ENCODE data around the gene ARHGEF26.

Gene ARHGEF26

GRCh38 chr3:154101250-154101649, 19.9 kb upstream of the ARHGEF26 start:
- no peak for DNase-seq
- no peaks in the 10 kb centered on the region for H3K4me1 Mint-ChIP-seq (ENCODE audit: low read depth)
- H3K36me3 Mint-ChIP-seq (ENCODE audit: low read depth) = no peaks in the 10 kb centered on the region
- H3K9me3 Mint-ChIP-seq = no peaks in the 10 kb centered on the region
- H3K27ac Mint-ChIP-seq = no peak overlapping the region
- peaks cover 2% of the 10 kb centered on the region for H3K27me3 Mint-ChIP-seq
- H3K4me3 Mint-ChIP-seq = no peak overlapping the region

GRCh38 chr3:154102225-154102624, 19.0 kb upstream of the ARHGEF26 start:
- H3K27ac Mint-ChIP-seq = no peak overlapping the region

GRCh38 chr3:154105218-154105975, 15.8 kb upstream of the ARHGEF26 start:
- Mint-ChIP-seq H3K4me3 (no peak overlapping the region), H3K27ac (no peak overlapping the region), H3K27me3 (peaks cover 2% of the 10 kb centered on the region), H3K4me1 (ENCODE audit: low read depth) (no peaks in the 10 kb centered on the region), H3K36me3 (ENCODE audit: low read depth) (no peaks in the 10 kb centered on the region), H3K9me3 (no peaks in the 10 kb centered on the region)
- no peak for DNase-seq

More at GRCh38 chr3:154102225-154102624, 19.0 kb upstream of the ARHGEF26 start:
- Mint-ChIP-seq H3K4me3 (no peak overlapping the region), H3K4me1 (ENCODE audit: low read depth) (no peaks in the 10 kb centered on the region), H3K9me3 (no peaks in the 10 kb centered on the region), H3K36me3 (ENCODE audit: low read depth) (no peaks in the 10 kb centered on the region), H3K27me3 (peaks cover 2% of the 10 kb centered on the region)
- DNase-seq = no peak

- no peaks in the 10 kb centered on the region for H3K36me3 Mint-ChIP-seq (ENCODE audit: low read depth)
- H3K27ac Mint-ChIP-seq = no peak overlapping the region
- DNase-seq = no peak
- no peak overlapping the region for H3K4me3 Mint-ChIP-seq
- no peaks in the 10 kb centered on the region for H3K9me3 Mint-ChIP-seq
- no peaks in the 10 kb centered on the region for H3K4me1 Mint-ChIP-seq (ENCODE audit: low read depth)
- H3K27me3 Mint-ChIP-seq = peaks cover 18% of the 10 kb centered on the region
These were observed 9.7 kb upstream of the ARHGEF26 start for GRCh38 chr3:154111365-154111935.

GRCh38 chr3:154112146-154112852, 8.9 kb upstream of the ARHGEF26 start:
- no peaks in the 10 kb centered on the region for H3K36me3 Mint-ChIP-seq (ENCODE audit: low read depth)
- H3K27ac Mint-ChIP-seq = no peak overlapping the region
- no peaks in the 10 kb centered on the region for H3K4me1 Mint-ChIP-seq (ENCODE audit: low read depth)
- H3K9me3 Mint-ChIP-seq = no peaks in the 10 kb centered on the region
- DNase-seq = no peak
- no peak overlapping the region for H3K4me3 Mint-ChIP-seq
- H3K27me3 Mint-ChIP-seq = peaks cover 24% of the 10 kb centered on the region

- DNase-seq = no peak
- Mint-ChIP-seq H3K4me1 (ENCODE audit: low read depth) (no peaks in the 10 kb centered on the region), H3K27me3 (peaks cover 36% of the 10 kb centered on the region), H3K4me3 (no peak overlapping the region), H3K36me3 (ENCODE audit: low read depth) (no peaks in the 10 kb centered on the region), H3K27ac (no peak overlapping the region), H3K9me3 (no peaks in the 10 kb centered on the region)
These were observed 7.6 kb upstream of the ARHGEF26 start for GRCh38 chr3:154113609-154114008.

- Mint-ChIP-seq H3K36me3 (ENCODE audit: low read depth) (no peaks in the 10 kb centered on the region), H3K9me3 (no peaks in the 10 kb centered on the region), H3K4me1 (ENCODE audit: low read depth) (peaks cover under 1% of the 10 kb centered on the region), H3K4me3 (no peak overlapping the region), H3K27me3 (peaks cover 50% of the 10 kb centered on the region), H3K27ac (no peak overlapping the region)
- DNase-seq = no peak
These were observed 5.9 kb upstream of the ARHGEF26 start for GRCh38 chr3:154115332-154115731.

GRCh38 chr3:154119951-154120350, 1.2 kb upstream of the ARHGEF26 start:
- Mint-ChIP-seq H3K36me3 (ENCODE audit: low read depth) (no peaks in the 10 kb centered on the region), H3K4me1 (ENCODE audit: low read depth) (peaks cover 26% of the 10 kb centered on the region), H3K4me3 (no peak overlapping the region), H3K27ac (no peak overlapping the region), H3K9me3 (no peaks in the 10 kb centered on the region), H3K27me3 (peaks cover 82% of the 10 kb centered on the region)
- no peak for DNase-seq

- no peaks in the 10 kb centered on the region for H3K9me3 Mint-ChIP-seq
- DNase-seq = peak; percentile 47
- H3K4me3 Mint-ChIP-seq = peak overlapping the region; percentile 75
- H3K36me3 Mint-ChIP-seq (ENCODE audit: low read depth) = no peaks in the 10 kb centered on the region
- peaks cover 83% of the 10 kb centered on the region for H3K27me3 Mint-ChIP-seq
- no peak overlapping the region for H3K27ac Mint-ChIP-seq
- peaks cover 26% of the 10 kb centered on the region for H3K4me1 Mint-ChIP-seq (ENCODE audit: low read depth)
These were observed 736 bp downstream of the ARHGEF26 start for GRCh38 chr3:154121701-154122551.

- no peaks in the 10 kb centered on the region for H3K9me3 Mint-ChIP-seq
- peak overlapping the region; percentile 75 for H3K4me3 Mint-ChIP-seq
- H3K4me1 Mint-ChIP-seq (ENCODE audit: low read depth) = peaks cover 26% of the 10 kb centered on the region
- H3K27me3 Mint-ChIP-seq = peaks cover 77% of the 10 kb centered on the region
- H3K36me3 Mint-ChIP-seq (ENCODE audit: low read depth) = no peaks in the 10 kb centered on the region
- H3K27ac Mint-ChIP-seq = no peak overlapping the region
- no peak for DNase-seq
These were observed 1.3 kb downstream of the ARHGEF26 start for GRCh38 chr3:154122552-154122911.

- H3K4me1 Mint-ChIP-seq (ENCODE audit: low read depth) = peaks cover 26% of the 10 kb centered on the region
- no peak overlapping the region for H3K27ac Mint-ChIP-seq
- no peaks in the 10 kb centered on the region for H3K36me3 Mint-ChIP-seq (ENCODE audit: low read depth)
- H3K4me3 Mint-ChIP-seq = peak overlapping the region; percentile 75
- no peaks in the 10 kb centered on the region for H3K9me3 Mint-ChIP-seq
- no peak for DNase-seq
- peaks cover 73% of the 10 kb centered on the region for H3K27me3 Mint-ChIP-seq
These were observed 1.8 kb downstream of the ARHGEF26 start for GRCh38 chr3:154122912-154123559.

- DNase-seq = no peak
- Mint-ChIP-seq H3K4me3 (no peak overlapping the region), H3K27ac (no peak overlapping the region), H3K4me1 (ENCODE audit: low read depth) (peaks cover 26% of the 10 kb centered on the region), H3K36me3 (ENCODE audit: low read depth) (no peaks in the 10 kb centered on the region), H3K9me3 (no peaks in the 10 kb centered on the region), H3K27me3 (peaks cover 71% of the 10 kb centered on the region)
These were observed 2.7 kb downstream of the ARHGEF26 start for GRCh38 chr3:154123906-154124305.

- no peaks in the 10 kb centered on the region for H3K9me3 Mint-ChIP-seq
- no peak overlapping the region for H3K4me3 Mint-ChIP-seq
- H3K36me3 Mint-ChIP-seq (ENCODE audit: low read depth) = no peaks in the 10 kb centered on the region
- no peak for DNase-seq
- H3K4me1 Mint-ChIP-seq (ENCODE audit: low read depth) = peaks cover 24% of the 10 kb centered on the region
- peaks cover 59% of the 10 kb centered on the region for H3K27me3 Mint-ChIP-seq
- no peak overlapping the region for H3K27ac Mint-ChIP-seq
These were observed 4.3 kb downstream of the ARHGEF26 start for GRCh38 chr3:154125378-154126030.
